K562 (cell line): ENCODE data around the gene RHOF. TPM values are rescaled to one million over a fixed set of nuclear protein-coding genes. Genes with fewer than 3 reads are reported as not detected.

Source experiments
- CHD2 ChIP-seq: IDR thresholded peaks from 2 replicates; pipeline ENCODE4 v1.6.1; 2011; ENCODE audit warnings: low read depth, low read length
- KLF16 ChIP-seq: IDR thresholded peaks from 2 replicates; pipeline ENCODE4 v1.6.1; 2016; ENCODE audit warnings: antibody characterized with exemption
- MXI1 ChIP-seq: IDR thresholded peaks from 2 replicates; pipeline ENCODE4 v1.6.1; 2011; ENCODE audit warnings: low read depth, mild to moderate bottlenecking, improper control_type of control experiment, low read length
- PCBP1 ChIP-seq: fragments of 200-400 bp; formaldehyde crosslinking; IDR thresholded peaks from 2 replicates; pipeline ENCODE4 v1.6.1; 2018; ENCODE audit warnings: mild to moderate bottlenecking, low read depth, low read length; ENCODE audit not compliant: poor library complexity, severe bottlenecking
- POLR2A ChIP-seq: fragments of 450-650 bp; conservative IDR thresholded peaks from 2 replicates; pipeline ENCODE4 v1.6.1; 2016
- PRMT5 ChIP-seq: sonication (generic); formaldehyde crosslinking; IDR thresholded peaks from 2 replicates; pipeline ENCODE4 v1.5.0; 2020; ENCODE audit warnings: missing genetic modification reagents
- PTRF ChIP-seq: fragments of 450-650 bp; IDR thresholded peaks from 2 replicates; pipeline ENCODE4 v1.6.1; 2016; ENCODE audit warnings: mild to moderate bottlenecking, missing genetic modification characterization, missing compliant biosample characterization
- RUNX1 ChIP-seq: sonication (generic); IDR thresholded peaks from 2 replicates; pipeline ENCODE4 v1.6.1; 2016; ENCODE audit warnings: antibody characterized with exemption, low read depth
- SAFB ChIP-seq: fragments of 200-400 bp; formaldehyde crosslinking; IDR thresholded peaks from 2 replicates; pipeline ENCODE4 v1.6.1; 2017; ENCODE audit warnings: low read depth, low read length, borderline replicate concordance
- SLC30A9 ChIP-seq: fragments of 250-450 bp; sonication (Bioruptor Pico); IDR thresholded peaks from 2 replicates; pipeline ENCODE4 v1.8.0; 2022; ENCODE audit warnings: mild to moderate bottlenecking, moderate library complexity
- SP1 ChIP-seq: sonication (generic); formaldehyde crosslinking; IDR thresholded peaks from 2 replicates; pipeline ENCODE4 v1.8.1; 2022; ENCODE audit warnings: mild to moderate bottlenecking, missing genetic modification reagents
- SREBF1 ChIP-seq: fragments of 150-350 bp; IDR thresholded peaks from 2 replicates; pipeline ENCODE4 v1.6.1; 2014; ENCODE audit warnings: antibody characterized with exemption, low read depth, low read length, borderline replicate concordance
- STAG1 ChIP-seq: sonication (generic); formaldehyde crosslinking; IDR thresholded peaks from 2 replicates; pipeline ENCODE4 v1.5.0; 2020; ENCODE audit warnings: missing genetic modification reagents, borderline replicate concordance
- ZNF311 ChIP-seq: fragments of 250-450 bp; sonication (Bioruptor Pico); IDR thresholded peaks from 2 replicates; pipeline ENCODE4 v1.4.0; 2020; ENCODE audit warnings: mild to moderate bottlenecking, moderate library complexity
- ZNF75A ChIP-seq: fragments of 450-650 bp; formaldehyde crosslinking; IDR thresholded peaks from 2 replicates; pipeline ENCODE4 v1.4.0; 2020; ENCODE audit warnings: mild to moderate bottlenecking
- polyA plus RNA-seq, 8 experiments: library from polyadenylated mRNA; depleted of rRNA in 4 of 8; stranded (reverse) in 5 of 8; unstranded in 3 of 8; fragments of >200 nt; fragmentation: Nextera tagmentation in 2 of 8; fragmentation: Illumina TruSeq in 1 of 8; extraction: Ambion mirVana in 2 of 8; extraction: Trizol in 1 of 8; gene quantifications; 2 replicates each; pipeline versions ENCODE4 v1.2.1 to v1.2.3, GENCODE V29; 2011 to 2014; ENCODE audit warnings: inconsistent platforms in 1 of 8, missing spikeins in 1 of 8
- total RNA-seq, 7 experiments: library from RNA; depleted of rRNA in 6 of 7; stranded (reverse); fragments of >200 nt in 6 of 7; fragmentation: Illumina TruSeq in 2 of 7; extraction: Trizol in 2 of 7; gene quantifications; 2 replicates each; pipeline versions ENCODE4 v1.2.1 to v1.2.3, GENCODE V29; 2011 to 2021; ENCODE audit warnings: low replicate concordance in 1 of 7
- TF ChIP-seq, protein P1 (sequence below), 2 experiments: IDR thresholded peaks; 2 replicates each; pipeline ENCODE4 v1.6.1; 2012; ENCODE audit warnings: improper control_type of control experiment in 2 of 2, low read depth in 2 of 2, low read length in 2 of 2, borderline replicate concordance in 1 of 2
- TF ChIP-seq, protein P2 (sequence below): fragments of 200-600 bp; sonication (generic); IDR thresholded peaks from one replicate; pipeline ENCODE4 v1.6.1; 2012; ENCODE audit warnings: mild to moderate bottlenecking, low read depth, low read length, inconsistent platforms

The RHOF gene
- total and polyA plus RNA-seq, 9 of the 15 experiments (the other 6 are each of a cell fraction or from before 2014, with no cell fraction given): 0.13 to 10.1 (median 4.0) TPM

GRCh38 chr12:121812320-121812871 is 18.9 kb upstream of the RHOF start (continued):
- TF ChIP-seq, protein P1, sequence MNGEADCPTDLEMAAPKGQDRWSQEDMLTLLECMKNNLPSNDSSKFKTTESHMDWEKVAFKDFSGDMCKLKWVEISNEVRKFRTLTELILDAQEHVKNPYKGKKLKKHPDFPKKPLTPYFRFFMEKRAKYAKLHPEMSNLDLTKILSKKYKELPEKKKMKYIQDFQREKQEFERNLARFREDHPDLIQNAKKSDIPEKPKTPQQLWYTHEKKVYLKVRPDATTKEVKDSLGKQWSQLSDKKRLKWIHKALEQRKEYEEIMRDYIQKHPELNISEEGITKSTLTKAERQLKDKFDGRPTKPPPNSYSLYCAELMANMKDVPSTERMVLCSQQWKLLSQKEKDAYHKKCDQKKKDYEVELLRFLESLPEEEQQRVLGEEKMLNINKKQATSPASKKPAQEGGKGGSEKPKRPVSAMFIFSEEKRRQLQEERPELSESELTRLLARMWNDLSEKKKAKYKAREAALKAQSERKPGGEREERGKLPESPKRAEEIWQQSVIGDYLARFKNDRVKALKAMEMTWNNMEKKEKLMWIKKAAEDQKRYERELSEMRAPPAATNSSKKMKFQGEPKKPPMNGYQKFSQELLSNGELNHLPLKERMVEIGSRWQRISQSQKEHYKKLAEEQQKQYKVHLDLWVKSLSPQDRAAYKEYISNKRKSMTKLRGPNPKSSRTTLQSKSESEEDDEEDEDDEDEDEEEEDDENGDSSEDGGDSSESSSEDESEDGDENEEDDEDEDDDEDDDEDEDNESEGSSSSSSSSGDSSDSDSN (IDR thresholded peaks at IDR 0.05; ENCODE audit: borderline replicate concordance in 1 of 2, low read depth in 2 of 2, low read length in 2 of 2): no peak
- no peak for TF ChIP-seq PCBP1
- 0 out of 2 replicates have a peak, but pooled peaks have one; percentile 3 for TF ChIP-seq STAG1
- TF ChIP-seq SLC30A9 (CRISPR knock-in tag): no peak
- no peak for TF ChIP-seq SREBF1
- no peak for TF ChIP-seq POLR2A
- TF ChIP-seq, protein P2, sequence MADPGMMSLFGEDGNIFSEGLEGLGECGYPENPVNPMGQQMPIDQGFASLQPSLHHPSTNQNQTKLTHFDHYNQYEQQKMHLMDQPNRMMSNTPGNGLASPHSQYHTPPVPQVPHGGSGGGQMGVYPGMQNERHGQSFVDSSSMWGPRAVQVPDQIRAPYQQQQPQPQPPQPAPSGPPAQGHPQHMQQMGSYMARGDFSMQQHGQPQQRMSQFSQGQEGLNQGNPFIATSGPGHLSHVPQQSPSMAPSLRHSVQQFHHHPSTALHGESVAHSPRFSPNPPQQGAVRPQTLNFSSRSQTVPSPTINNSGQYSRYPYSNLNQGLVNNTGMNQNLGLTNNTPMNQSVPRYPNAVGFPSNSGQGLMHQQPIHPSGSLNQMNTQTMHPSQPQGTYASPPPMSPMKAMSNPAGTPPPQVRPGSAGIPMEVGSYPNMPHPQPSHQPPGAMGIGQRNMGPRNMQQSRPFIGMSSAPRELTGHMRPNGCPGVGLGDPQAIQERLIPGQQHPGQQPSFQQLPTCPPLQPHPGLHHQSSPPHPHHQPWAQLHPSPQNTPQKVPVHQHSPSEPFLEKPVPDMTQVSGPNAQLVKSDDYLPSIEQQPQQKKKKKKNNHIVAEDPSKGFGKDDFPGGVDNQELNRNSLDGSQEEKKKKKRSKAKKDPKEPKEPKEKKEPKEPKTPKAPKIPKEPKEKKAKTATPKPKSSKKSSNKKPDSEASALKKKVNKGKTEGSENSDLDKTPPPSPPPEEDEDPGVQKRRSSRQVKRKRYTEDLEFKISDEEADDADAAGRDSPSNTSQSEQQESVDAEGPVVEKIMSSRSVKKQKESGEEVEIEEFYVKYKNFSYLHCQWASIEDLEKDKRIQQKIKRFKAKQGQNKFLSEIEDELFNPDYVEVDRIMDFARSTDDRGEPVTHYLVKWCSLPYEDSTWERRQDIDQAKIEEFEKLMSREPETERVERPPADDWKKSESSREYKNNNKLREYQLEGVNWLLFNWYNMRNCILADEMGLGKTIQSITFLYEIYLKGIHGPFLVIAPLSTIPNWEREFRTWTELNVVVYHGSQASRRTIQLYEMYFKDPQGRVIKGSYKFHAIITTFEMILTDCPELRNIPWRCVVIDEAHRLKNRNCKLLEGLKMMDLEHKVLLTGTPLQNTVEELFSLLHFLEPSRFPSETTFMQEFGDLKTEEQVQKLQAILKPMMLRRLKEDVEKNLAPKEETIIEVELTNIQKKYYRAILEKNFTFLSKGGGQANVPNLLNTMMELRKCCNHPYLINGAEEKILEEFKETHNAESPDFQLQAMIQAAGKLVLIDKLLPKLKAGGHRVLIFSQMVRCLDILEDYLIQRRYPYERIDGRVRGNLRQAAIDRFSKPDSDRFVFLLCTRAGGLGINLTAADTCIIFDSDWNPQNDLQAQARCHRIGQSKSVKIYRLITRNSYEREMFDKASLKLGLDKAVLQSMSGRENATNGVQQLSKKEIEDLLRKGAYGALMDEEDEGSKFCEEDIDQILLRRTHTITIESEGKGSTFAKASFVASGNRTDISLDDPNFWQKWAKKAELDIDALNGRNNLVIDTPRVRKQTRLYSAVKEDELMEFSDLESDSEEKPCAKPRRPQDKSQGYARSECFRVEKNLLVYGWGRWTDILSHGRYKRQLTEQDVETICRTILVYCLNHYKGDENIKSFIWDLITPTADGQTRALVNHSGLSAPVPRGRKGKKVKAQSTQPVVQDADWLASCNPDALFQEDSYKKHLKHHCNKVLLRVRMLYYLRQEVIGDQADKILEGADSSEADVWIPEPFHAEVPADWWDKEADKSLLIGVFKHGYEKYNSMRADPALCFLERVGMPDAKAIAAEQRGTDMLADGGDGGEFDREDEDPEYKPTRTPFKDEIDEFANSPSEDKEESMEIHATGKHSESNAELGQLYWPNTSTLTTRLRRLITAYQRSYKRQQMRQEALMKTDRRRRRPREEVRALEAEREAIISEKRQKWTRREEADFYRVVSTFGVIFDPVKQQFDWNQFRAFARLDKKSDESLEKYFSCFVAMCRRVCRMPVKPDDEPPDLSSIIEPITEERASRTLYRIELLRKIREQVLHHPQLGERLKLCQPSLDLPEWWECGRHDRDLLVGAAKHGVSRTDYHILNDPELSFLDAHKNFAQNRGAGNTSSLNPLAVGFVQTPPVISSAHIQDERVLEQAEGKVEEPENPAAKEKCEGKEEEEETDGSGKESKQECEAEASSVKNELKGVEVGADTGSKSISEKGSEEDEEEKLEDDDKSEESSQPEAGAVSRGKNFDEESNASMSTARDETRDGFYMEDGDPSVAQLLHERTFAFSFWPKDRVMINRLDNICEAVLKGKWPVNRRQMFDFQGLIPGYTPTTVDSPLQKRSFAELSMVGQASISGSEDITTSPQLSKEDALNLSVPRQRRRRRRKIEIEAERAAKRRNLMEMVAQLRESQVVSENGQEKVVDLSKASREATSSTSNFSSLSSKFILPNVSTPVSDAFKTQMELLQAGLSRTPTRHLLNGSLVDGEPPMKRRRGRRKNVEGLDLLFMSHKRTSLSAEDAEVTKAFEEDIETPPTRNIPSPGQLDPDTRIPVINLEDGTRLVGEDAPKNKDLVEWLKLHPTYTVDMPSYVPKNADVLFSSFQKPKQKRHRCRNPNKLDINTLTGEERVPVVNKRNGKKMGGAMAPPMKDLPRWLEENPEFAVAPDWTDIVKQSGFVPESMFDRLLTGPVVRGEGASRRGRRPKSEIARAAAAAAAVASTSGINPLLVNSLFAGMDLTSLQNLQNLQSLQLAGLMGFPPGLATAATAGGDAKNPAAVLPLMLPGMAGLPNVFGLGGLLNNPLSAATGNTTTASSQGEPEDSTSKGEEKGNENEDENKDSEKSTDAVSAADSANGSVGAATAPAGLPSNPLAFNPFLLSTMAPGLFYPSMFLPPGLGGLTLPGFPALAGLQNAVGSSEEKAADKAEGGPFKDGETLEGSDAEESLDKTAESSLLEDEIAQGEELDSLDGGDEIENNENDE: no peak
- no peak for TF ChIP-seq CHD2
- TF ChIP-seq ZNF75A (CRISPR knock-in tag): no peak
- TF ChIP-seq MXI1: 0 out of 2 replicates have a peak, but pooled peaks have one; percentile 33
- no peak for TF ChIP-seq PTRF
- no peak for TF ChIP-seq KLF16
- no peak for TF ChIP-seq ZNF311 (CRISPR knock-in tag)
- TF ChIP-seq RUNX1: 0 out of 2 replicates have a peak, but pooled peaks have one; percentile 26
- no peak for TF ChIP-seq PRMT5 (CRISPR knock-in tag)
- TF ChIP-seq SP1 (CRISPR knock-in tag): peak; percentile 62; the same call in 1 of the 2 replicates
- TF ChIP-seq SAFB: no peak
